HCT116 (cell line): ENCODE results near the gene TET3. TPM values are rescaled to one million over a fixed set of nuclear protein-coding genes. Genes with fewer than 3 reads are reported as not detected.
A peak's percentile ranks its signal among the peaks of the same experiment; 100 is the strongest.

Experiments
- ATAC-seq: fragments of 200-7000 bp; cut with Tn5 transposase; 2 replicates; pipeline ENCODE4 v1.9.1; 2020; ENCODE audit warnings: mild to moderate bottlenecking, moderate library complexity
- BruUV-seq: library from RNA; stranded (reverse); fragments of 400-500 nt; replicated peaks from 2 replicates; lab custom pipeline; 2021; lab: Mats Ljungman, UMichigan
- CTCF ChIA-PET: fragments of 300-600 bp; sonication (Branson Sonifier 250); formaldehyde crosslinking; loops from one replicate; lab custom pipeline; 2021; ENCODE audit warnings: antibody characterized with exemption; lab: Charles Lee
- POLR2A ChIA-PET: fragments of 300-600, 350-600 bp; sonication (Branson Sonifier 250); formaldehyde crosslinking; loops from one replicate; lab custom pipeline; 2021; ENCODE audit warnings: antibody characterized with exemption; lab: Charles Lee
- RAD21 ChIA-PET, 2 experiments: fragments of 300-600 bp; sonication (Branson Sonifier 250); formaldehyde crosslinking; loops; one replicate each; lab custom pipeline; 2023; ENCODE audit warnings: low total read pairs in 2 of 2; ENCODE audit not compliant: uncharacterized antibody in 2 of 2, unreplicated experiment in 2 of 2, low non-redundant PET in 1 of 2; lab: Charles Lee
- DNase-seq: peaks from one replicate; pipeline ENCODE4 v3.0.0-alpha.2; 2010; ENCODE audit warnings: low read depth, low spot score
- H2AFZ ChIP-seq: fragments of 200-600 bp; shearing (Covaris generic), sonication (generic); 2 replicates; pipeline ENCODE4 v1.6.1; 2017; ENCODE audit warnings: low read depth, mixed run types, mixed read lengths, antibody characterized with exemption, low read length; ENCODE audit not compliant: poor library complexity, severe bottlenecking
- H3K27ac ChIP-seq: 2 replicates; pipeline ENCODE4 v1.5.1; 2012; ENCODE audit warnings: low read depth, low read length
- H3K27me3 ChIP-seq: fragments of 200-600 bp; sonication (generic); 2 replicates; pipeline ENCODE4 v1.6.1; 2016; ENCODE audit warnings: mixed run types, low read length, mixed read lengths; ENCODE audit not compliant: insufficient read depth
- H3K36me3 ChIP-seq, 2 experiments: fragments of 200-500 bp in 1 of 2; fragments of 200-600 bp in 1 of 2; sonication (Bioruptor generic) in 1 of 2; sonication (generic) in 1 of 2; 2 replicates each; pipeline versions ENCODE4 v1.5.1 to v1.6.1; 2014 to 2016; ENCODE audit warnings: low read length in 2 of 2, inconsistent platforms in 1 of 2, mixed read lengths in 1 of 2, mixed run types in 1 of 2; ENCODE audit not compliant: insufficient read depth in 2 of 2, control insufficient read depth in 1 of 2
- H3K4me1 ChIP-seq, 2 experiments: fragments of 200-600 bp in 1 of 2; sonication (generic) in 1 of 2; 2 replicates each; pipeline versions ENCODE4 v1.5.1 to v1.6.1; 2012 to 2017; ENCODE audit warnings: low read length in 2 of 2, inconsistent platforms in 1 of 2, mild to moderate bottlenecking in 1 of 2, mixed read lengths in 1 of 2, mixed run types in 1 of 2, moderate library complexity in 1 of 2; ENCODE audit not compliant: insufficient read depth in 2 of 2, control insufficient read depth in 1 of 2
- H3K4me2 ChIP-seq: fragments of 200-600 bp; sonication (generic); 2 replicates; pipeline ENCODE4 v1.6.1; 2017; ENCODE audit warnings: mixed run types, low read length, mixed read lengths
- H3K4me3 ChIP-seq, 2 experiments: fragments of 200-600 bp in 1 of 2; sonication (generic) in 1 of 2; replicated peaks in 1 of 2; 2 replicates each; pipeline ENCODE4 v1.5.1; 2011 to 2016; ENCODE audit warnings: low read length in 2 of 2, control low read depth in 1 of 2, low read depth in 1 of 2, mild to moderate bottlenecking in 1 of 2, mixed read lengths in 1 of 2, mixed run types in 1 of 2
- H3K79me2 ChIP-seq: fragments of 200-600 bp; sonication (generic); 2 replicates; pipeline ENCODE4 v1.6.1; 2017; ENCODE audit warnings: mild to moderate bottlenecking, mixed run types, low read length, moderate library complexity, mixed read lengths; ENCODE audit not compliant: insufficient read depth
- H3K9ac ChIP-seq: fragments of 200-600 bp; sonication (generic); 2 replicates; pipeline ENCODE4 v1.6.1; 2016; ENCODE audit warnings: low read length, mixed read lengths
- H3K9me2 ChIP-seq: fragments of 200-600 bp; sonication (generic), shearing (Covaris generic); 2 replicates; pipeline ENCODE4 v1.6.1; 2017; ENCODE audit warnings: mixed run types, mild to moderate bottlenecking, moderate library complexity; ENCODE audit not compliant: insufficient read depth
- H3K9me3 ChIP-seq, 2 experiments: fragments of 200-500 bp in 1 of 2; fragments of 200-600 bp in 1 of 2; sonication (Bioruptor generic) in 1 of 2; sonication (generic) in 1 of 2; 2 replicates each; pipeline ENCODE4 v1.6.1; 2014 to 2017; ENCODE audit warnings: low read length in 2 of 2, mixed read lengths in 2 of 2, inconsistent platforms in 1 of 2, low read depth in 1 of 2, mild to moderate bottlenecking in 1 of 2, mixed run types in 1 of 2, moderate library complexity in 1 of 2; ENCODE audit not compliant: control insufficient read depth in 1 of 2, insufficient read depth in 1 of 2
- H4K20me1 ChIP-seq: fragments of 200-600 bp; sonication (generic), shearing (Covaris generic); 2 replicates; pipeline ENCODE4 v1.6.1; 2017; ENCODE audit warnings: mixed run types, mild to moderate bottlenecking, moderate library complexity; ENCODE audit not compliant: insufficient read depth
- ATF3 ChIP-seq: IDR thresholded peaks from 2 replicates; pipeline ENCODE4 v1.6.1; 2012
- CEBPB ChIP-seq: IDR thresholded peaks from 2 replicates; pipeline ENCODE4 v1.6.1; 2012; ENCODE audit warnings: low read depth
- EZH2 ChIP-seq: fragments of 200-600 bp; sonication (generic); IDR thresholded peaks from 2 replicates; pipeline ENCODE4 v1.6.1; 2017; ENCODE audit warnings: antibody characterized with exemption, mixed run types
- EZH2phosphoT487 ChIP-seq: fragments of 200-600 bp; IDR thresholded peaks from 2 replicates; pipeline ENCODE4 v1.6.1; 2018; ENCODE audit warnings: antibody characterized with exemption, borderline replicate concordance
- FOSL1 ChIP-seq: IDR thresholded peaks from 2 replicates; pipeline ENCODE4 v1.6.1; 2012; ENCODE audit warnings: low read depth
- MAX ChIP-seq: IDR thresholded peaks from 2 replicates; pipeline ENCODE4 v1.6.1; 2012
- POLR2AphosphoS5 ChIP-seq: IDR thresholded peaks from 2 replicates; pipeline ENCODE4 v1.6.1; 2011; ENCODE audit warnings: mild to moderate bottlenecking, low read depth, low read length, moderate library complexity
- REST ChIP-seq: IDR thresholded peaks from 2 replicates; pipeline ENCODE4 v1.6.1; 2012; ENCODE audit warnings: low read depth
- SP1 ChIP-seq: IDR thresholded peaks from 2 replicates; pipeline ENCODE4 v1.6.1; 2012; ENCODE audit warnings: low read depth
- SRF ChIP-seq: IDR thresholded peaks from 2 replicates; pipeline ENCODE4 v1.6.1; 2012; ENCODE audit warnings: low read depth
- TCF7L2 ChIP-seq: IDR thresholded peaks from 2 replicates; pipeline ENCODE4 v1.7.0; 2011; ENCODE audit warnings: borderline replicate concordance, inconsistent platforms; ENCODE audit not compliant: insufficient read depth, insufficient read length; ENCODE audit errors: extremely low read depth
- intact Hi-C: fragments of 100-400 bp; cut with micrococcal nuclease; formaldehyde crosslinking; loops from 2 replicates; pipeline ENCODE4 v1.10.0; 2022
- total RNA-seq: library from RNA; stranded (reverse); gene quantifications from one replicate; pipeline ENCODE4 v1.2.1, GENCODE V29; 2021; ENCODE audit not compliant: unreplicated experiment

Gene TET3
- total RNA-seq, 1 experiment from 2014 or later, result 15.4 TPM

- BruUV-seq, result TSS peak; percentile 6
- no peak for TF ChIP-seq POLR2AphosphoS5
- TF ChIP-seq EZH2, result no peak
- TF ChIP-seq EZH2phosphoT487, result no peak
- TF ChIP-seq FOSL1, result no peak
- no peak for TF ChIP-seq REST
- no peak for TF ChIP-seq SP1
- no peak for TF ChIP-seq CEBPB
- TF ChIP-seq SRF, result no peak
- no peak for TF ChIP-seq TCF7L2
- TF ChIP-seq ATF3, result no peak
- no peak for TF ChIP-seq MAX
- TF ChIP-seq, all 23 proteins: peak for 0
- ChIA-PET POLR2A (no interaction called here), RAD21 (no interaction called here), CTCF (no interaction called here)
- H3K79me2 ChIP-seq, result peaks cover 89% of the 10 kb centered on the region
- H3K36me3 ChIP-seq, result no peaks in the 10 kb centered on the region
- H3K4me3 ChIP-seq, result no peak overlapping the region
- peaks cover 25% of the 10 kb centered on the region for H4K20me1 ChIP-seq
- H2AFZ ChIP-seq, result no peak overlapping the region
- DNase-seq (no peak), ATAC-seq (no peak)
- no peak overlapping the region for H3K27ac ChIP-seq
- H3K4me2 ChIP-seq, result no peak overlapping the region
- H3K4me1 ChIP-seq, result no peaks in the 10 kb centered on the region
- H3K9ac ChIP-seq, result no peak overlapping the region
- H3K27me3 ChIP-seq, result no peaks in the 10 kb centered on the region
- intact Hi-C loops, result no loop called here
- H3K9me2 ChIP-seq, result no peaks in the 10 kb centered on the region
- H3K9me3 ChIP-seq, result no peaks in the 10 kb centered on the region
Measured at GRCh38 chr2:74026687-74027241, 42.1 kb downstream of the TET3 start.
